ENCODE data around the gene HIPK4.
"Not testable (repeated sequence)": the region's sequence is repeated elsewhere in the genome, so short reads cannot be mapped to it uniquely, and the experiment has no call there.

HIPK4 gene

GRCh38 chr19:40393894-40394815 lies 4.2 kb upstream of the HIPK4 start:
- no peak for DNase-seq

GRCh38 chr19:40392894-40393517 lies 3.0 kb upstream of the HIPK4 start:
- no peak for DNase-seq

- no peak for DNase-seq
Measured at GRCh38 chr19:40392123-40392522, 2.1 kb upstream of the HIPK4 start.

- DNase-seq: no peak
Measured at GRCh38 chr19:40389404-40390083, 437 bp downstream of the HIPK4 start.

GRCh38 chr19:40388481-40388880 lies 1.5 kb downstream of the HIPK4 start:
- no peak for DNase-seq

GRCh38 chr19:40387155-40387554 lies 2.8 kb downstream of the HIPK4 start:
- DNase-seq: no peak

- no peak for DNase-seq
Measured at GRCh38 chr19:40383668-40384248, 6.2 kb downstream of the HIPK4 start.

- DNase-seq: no peak
Measured at GRCh38 chr19:40381321-40381720, 8.7 kb downstream of the HIPK4 start.

GRCh38 chr19:40380199-40381037 lies 9.6 kb downstream of the HIPK4 start:
- no peak for DNase-seq

- no peak for DNase-seq
Measured at GRCh38 chr19:40379446-40380198, 10.4 kb downstream of the HIPK4 start.

- DNase-seq: no peak
Measured at GRCh38 chr19:40378509-40378908, 11.5 kb downstream of the HIPK4 start.

GRCh38 chr19:40377876-40378385 lies 12.1 kb downstream of the HIPK4 start:
- no peak for DNase-seq

GRCh38 chr19:40376286-40376862 lies 13.6 kb downstream of the HIPK4 start:
- DNase-seq: no peak

- DNase-seq: no peak
Measured at GRCh38 chr19:40374084-40374483, 15.9 kb downstream of the HIPK4 start.

- no peak for DNase-seq
Measured at GRCh38 chr19:40371802-40372122, 18.2 kb downstream of the HIPK4 start.

- no peak for DNase-seq
Measured at GRCh38 chr19:40370997-40371801, 18.8 kb downstream of the HIPK4 start.

- DNase-seq: not testable (repeated sequence)
Measured at GRCh38 chr19:40370253-40370652, 19.7 kb downstream of the HIPK4 start.

- DNase-seq: no peak
Measured at GRCh38 chr19:40369797-40370196, 20.2 kb downstream of the HIPK4 start.
